ENCODE data around the gene FUT7.

FUT7 gene

DNA sequence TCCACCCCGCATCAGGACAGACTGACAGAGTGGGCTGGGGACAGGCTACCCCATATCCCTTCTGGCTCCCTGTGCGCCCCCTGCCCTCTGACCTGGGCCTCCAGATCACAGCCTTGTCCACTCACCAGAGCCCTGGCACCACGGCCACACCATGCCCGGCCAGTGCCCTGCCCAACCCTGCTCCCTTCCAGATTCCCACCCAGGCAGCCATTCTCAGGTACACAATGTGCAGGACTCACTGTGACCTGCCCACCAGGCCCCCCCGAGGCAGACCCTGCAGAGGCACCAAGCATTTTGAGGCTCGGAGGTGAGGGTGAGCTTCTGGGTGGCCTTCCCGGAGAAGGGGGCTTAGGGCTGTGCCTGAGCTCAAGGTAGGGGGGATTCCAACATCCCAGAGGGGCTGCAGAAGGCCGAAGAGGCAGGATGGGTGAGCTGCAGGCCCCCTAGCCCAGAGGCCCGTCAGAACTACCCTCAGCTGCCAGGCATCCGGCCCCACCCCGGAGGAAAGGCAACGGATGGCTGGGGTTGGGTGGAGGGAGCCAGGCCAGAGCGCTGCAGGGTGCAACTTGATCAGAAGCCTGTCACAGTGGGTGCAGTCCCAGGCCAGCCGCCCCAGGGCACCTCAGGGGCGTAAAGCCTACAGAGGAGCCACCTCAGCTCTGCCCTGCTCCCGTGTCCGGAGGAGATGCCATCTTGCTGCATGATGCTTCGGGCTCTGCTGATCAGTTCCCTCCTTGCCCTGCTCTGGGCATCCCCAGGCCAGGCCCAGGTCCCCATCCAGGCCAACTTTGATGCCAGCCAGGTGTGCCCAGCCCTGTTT, 49.4 kb downstream of the FUT7 start, which contains the start of gene LCNL1:
Gene LCNL1, plus strand, starts transcription at position 762 of the 820 bp plus-strand sequence. CDS start 594 bp downstream, outside the sequence.
- peak; percentile 45; the same call in 1 of the 2 replicates for TF ChIP-seq HIC1 (tag by site-specific recombination; IDR thresholded peaks at IDR 0.05)
- TF ChIP-seq ZNF473 (tag by site-specific recombination; IDR thresholded peaks at IDR 0.05), result no peak
- POLR2A ChIA-PET, result interaction anchor here (2.5 kb wide), 1 partner anchor 10 kb away, joined by 13 read pairs; the partner anchor contains the start of gene PAXX
- no peak within 1 kb of the TSS for H3K4me3 ChIP-seq (ENCODE audit: low read depth, low read length)
- no peak within 1 kb of the TSS for H3K27ac ChIP-seq (ENCODE audit: extremely low read depth, low read depth, low read length)
- H3K9me3 ChIP-seq (ENCODE audit: control insufficient read depth, insufficient read depth, low read depth, low read length), result no peaks in the 10 kb centered on the region
- no peaks in the 10 kb centered on the region for H3K36me3 ChIP-seq (ENCODE audit: control insufficient read depth in 2 of 2, insufficient read depth in 1 of 2, low read length in 2 of 2)
- H3K4me1 ChIP-seq (ENCODE audit: control insufficient read depth, insufficient read depth, low read length), result no peaks in the 10 kb centered on the region
- CTCF ChIA-PET, result interaction anchor here (0.7 to 1.4 kb wide), 3 partner anchors 43 to 289 kb away, joined by 3 to 4 read pairs (median 3); no protein-coding TSS in a partner anchor

DNA sequence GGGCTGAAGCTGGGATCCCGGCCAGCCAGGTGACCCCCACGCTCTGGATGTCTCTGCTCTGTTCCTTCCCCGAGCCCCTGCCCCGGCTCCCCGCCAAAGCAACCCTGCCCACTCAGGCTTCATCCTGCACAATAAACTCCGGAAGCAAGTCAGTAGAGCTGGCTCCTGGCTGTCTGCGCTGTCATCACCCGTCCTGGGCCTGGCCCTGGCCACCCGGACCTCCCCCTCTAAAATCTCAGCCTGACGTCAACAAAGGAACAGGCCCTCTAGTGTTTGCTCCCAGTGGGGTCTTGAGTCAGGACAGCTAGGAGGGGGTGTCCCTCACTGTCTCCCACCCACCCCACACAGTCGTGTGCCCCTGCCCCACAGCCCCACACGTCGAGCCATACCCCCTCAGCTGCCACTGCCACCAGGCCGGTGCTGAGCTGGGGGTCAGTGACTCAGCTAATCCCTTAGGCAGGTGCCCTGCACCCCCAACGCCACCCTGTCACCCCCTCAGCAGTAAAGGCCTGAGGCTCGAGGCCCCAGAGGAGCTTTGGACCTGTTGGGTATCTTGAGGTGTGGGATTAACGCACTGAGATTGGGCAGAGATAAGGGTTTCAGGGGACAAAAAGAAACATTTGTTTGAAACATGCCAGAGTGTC, 50.2 kb downstream of the FUT7 start:
- TF ChIP-seq GLIS1 (tag by site-specific recombination; IDR thresholded peaks at IDR 0.05), result peak; percentile 71
- peak; percentile 8; the same call in 1 of the 2 replicates for TF ChIP-seq GLIS2 (tag by site-specific recombination; IDR thresholded peaks at IDR 0.05)
- no peak for TF ChIP-seq ZIC2 (tag by site-specific recombination; IDR thresholded peaks at IDR 0.05)
- no peak for TF ChIP-seq ZNF18 (tag by site-specific recombination; IDR thresholded peaks at IDR 0.05)
- H3K27ac ChIP-seq (ENCODE audit: extremely low read depth, low read depth, low read length), result no peak overlapping the region
- no peaks in the 10 kb centered on the region for H3K4me1 ChIP-seq (ENCODE audit: control insufficient read depth, insufficient read depth, low read length)
- ChIA-PET CTCF (interaction anchor here (0.8 to 1.4 kb wide), 3 partner anchors 11 to 47 kb away, joined by 3 to 4 read pairs (median 3); partner anchors contain the start of gene PAXX), POLR2A (interaction anchor here (2.5 kb wide), 1 partner anchor 11 kb away, joined by 13 read pairs; the partner anchor contains the start of gene PAXX)
- no peaks in the 10 kb centered on the region for H3K9me3 ChIP-seq (ENCODE audit: control insufficient read depth, insufficient read depth, low read depth, low read length)
- H3K36me3 ChIP-seq (ENCODE audit: control insufficient read depth in 2 of 2, insufficient read depth in 1 of 2, low read length in 2 of 2), result no peaks in the 10 kb centered on the region
- H3K4me3 ChIP-seq (ENCODE audit: low read depth, low read length), result no peak overlapping the region

DNA sequence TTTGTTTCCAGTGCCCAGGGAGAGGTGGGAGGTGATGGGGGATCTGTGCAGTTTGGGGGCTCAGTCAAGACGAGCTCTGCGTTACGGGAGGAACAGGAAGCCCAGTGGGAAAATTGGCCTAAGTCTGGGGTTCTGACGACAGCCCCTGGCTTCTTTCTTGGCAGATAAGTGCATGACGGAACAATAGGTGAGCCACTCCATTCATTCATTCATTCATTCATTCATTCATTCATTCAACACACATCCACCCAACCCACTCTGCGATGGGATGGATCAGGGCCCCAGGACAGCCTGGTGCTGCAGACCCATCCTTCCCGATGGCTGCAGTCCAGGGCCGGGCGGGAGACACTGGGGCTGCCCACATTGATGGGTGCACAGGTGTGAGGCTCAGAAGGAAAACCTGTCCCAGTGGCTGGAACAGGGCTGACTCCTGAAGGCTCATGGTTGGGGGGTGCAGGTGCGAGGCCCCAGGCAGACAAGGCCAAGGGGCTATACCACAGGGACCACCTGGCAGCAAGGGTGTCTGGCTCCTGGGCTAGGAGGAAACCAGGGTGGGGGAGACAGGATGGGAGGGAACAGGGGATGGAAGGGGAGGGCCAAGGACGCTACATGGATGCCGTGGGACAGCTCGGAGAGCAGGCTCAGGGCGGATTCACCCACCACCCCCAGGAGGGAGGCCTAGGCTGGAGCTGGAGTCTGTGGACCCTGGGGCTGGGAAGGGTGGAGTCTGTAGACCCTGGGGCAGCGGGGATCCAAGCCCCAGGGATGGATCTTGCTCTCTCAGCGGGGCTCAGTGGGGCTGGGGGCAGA, 51.0 kb downstream of the FUT7 start:
- ChIA-PET CTCF (interaction anchor here (0.8 to 1.4 kb wide), 3 partner anchors 12 to 48 kb away, joined by 3 to 4 read pairs (median 3); partner anchors contain the start of gene PAXX), POLR2A (interaction anchor here (2.5 kb wide), 1 partner anchor 11 kb away, joined by 13 read pairs; the partner anchor contains the start of gene PAXX)
- no peak overlapping the region for H3K4me3 ChIP-seq (ENCODE audit: low read depth, low read length)
- H3K27ac ChIP-seq (ENCODE audit: extremely low read depth, low read depth, low read length), result no peak overlapping the region
- no peak for TF ChIP-seq ZBTB48 (tag by site-specific recombination; IDR thresholded peaks at IDR 0.05)
- no peak for TF ChIP-seq ZBTB8A (tag by site-specific recombination; IDR thresholded peaks at IDR 0.05)
- 0 out of 2 replicates have a peak, but pooled peaks have one; percentile 14 for TF ChIP-seq ZNF600 (tag by site-specific recombination; IDR thresholded peaks at IDR 0.05)
- TF ChIP-seq ZNF830 (tag by site-specific recombination; IDR thresholded peaks at IDR 0.05; ENCODE audit: low read depth), result no peak
- TF ChIP-seq ZNF10 (tag by site-specific recombination; IDR thresholded peaks at IDR 0.05), result no peak
- peak; percentile 98 for TF ChIP-seq ZNF24 (tag by site-specific recombination; IDR thresholded peaks at IDR 0.05)
- no peaks in the 10 kb centered on the region for H3K36me3 ChIP-seq (ENCODE audit: control insufficient read depth in 2 of 2, insufficient read depth in 1 of 2, low read length in 2 of 2)
- H3K4me1 ChIP-seq (ENCODE audit: control insufficient read depth, insufficient read depth, low read length), result no peaks in the 10 kb centered on the region
- no peaks in the 10 kb centered on the region for H3K9me3 ChIP-seq (ENCODE audit: control insufficient read depth, insufficient read depth, low read depth, low read length)

Measured in HEK293 (cell line).